Brain microvascular endothelial cell (primary cell): ENCODE data around the gene TRIML1.

Experiments used
- DNase-seq: peaks from one replicate; pipeline ENCODE4 v3.0.0-alpha.2; 2020
- H3K27ac ChIP-seq: fragments of 250-450 bp; sonication (Bioruptor Pico); 2 replicates; pipeline ENCODE4 v1.5.1; 2020; ENCODE audit warnings: mild to moderate bottlenecking, moderate library complexity
- H3K27me3 ChIP-seq: fragments of 250-450 bp; sonication (Bioruptor Pico); replicated peaks from 2 replicates; pipeline ENCODE4 v1.5.1; 2020; ENCODE audit warnings: mild to moderate bottlenecking
- H3K36me3 ChIP-seq: fragments of 250-450 bp; sonication (Bioruptor Pico); replicated peaks from 2 replicates; pipeline ENCODE4 v1.5.1; 2020; ENCODE audit warnings: mild to moderate bottlenecking
- H3K4me3 ChIP-seq: 2 replicates; pipeline ENCODE4 v1.5.1; 2011; ENCODE audit warnings: low read depth, mild to moderate bottlenecking, control low read depth, low read length, moderate library complexity
- in situ Hi-C: cut with HindIII; loops from 2 replicates; pipeline ENCODE4 v1.10.0; 2017; ENCODE audit warnings: low sequenced_read_pairs, low pct_ligation_motif_present
- TF ChIP-seq, protein P1 (sequence below): IDR thresholded peaks from 2 replicates; pipeline ENCODE4 v1.5.1; 2011; ENCODE audit warnings: low read depth, mild to moderate bottlenecking, moderate library complexity, low read length, control low read depth, inconsistent platforms; ENCODE audit errors: missing control alignments

Gene TRIML1

DNA sequence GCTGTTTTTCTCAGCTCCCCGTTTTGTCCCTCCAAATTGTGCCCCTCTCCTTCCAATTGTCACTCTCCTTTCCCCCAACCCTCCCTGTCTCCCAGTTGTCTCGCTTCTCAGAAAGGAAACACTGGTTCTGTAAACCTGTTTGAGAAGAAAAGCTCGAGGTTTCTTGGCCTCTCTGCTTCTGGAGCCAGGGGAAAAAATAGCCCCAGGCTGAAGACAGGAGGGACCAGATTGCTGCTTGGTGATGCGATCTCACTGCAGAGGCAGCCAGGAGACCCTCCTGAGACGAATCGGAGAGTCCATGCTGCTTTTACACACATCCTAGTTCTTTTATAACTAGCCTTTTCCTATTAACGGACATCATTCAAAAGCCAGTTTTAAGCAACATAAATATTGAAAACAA, 21.2 kb downstream of the TRIML1 start:
- TF ChIP-seq, protein P1, sequence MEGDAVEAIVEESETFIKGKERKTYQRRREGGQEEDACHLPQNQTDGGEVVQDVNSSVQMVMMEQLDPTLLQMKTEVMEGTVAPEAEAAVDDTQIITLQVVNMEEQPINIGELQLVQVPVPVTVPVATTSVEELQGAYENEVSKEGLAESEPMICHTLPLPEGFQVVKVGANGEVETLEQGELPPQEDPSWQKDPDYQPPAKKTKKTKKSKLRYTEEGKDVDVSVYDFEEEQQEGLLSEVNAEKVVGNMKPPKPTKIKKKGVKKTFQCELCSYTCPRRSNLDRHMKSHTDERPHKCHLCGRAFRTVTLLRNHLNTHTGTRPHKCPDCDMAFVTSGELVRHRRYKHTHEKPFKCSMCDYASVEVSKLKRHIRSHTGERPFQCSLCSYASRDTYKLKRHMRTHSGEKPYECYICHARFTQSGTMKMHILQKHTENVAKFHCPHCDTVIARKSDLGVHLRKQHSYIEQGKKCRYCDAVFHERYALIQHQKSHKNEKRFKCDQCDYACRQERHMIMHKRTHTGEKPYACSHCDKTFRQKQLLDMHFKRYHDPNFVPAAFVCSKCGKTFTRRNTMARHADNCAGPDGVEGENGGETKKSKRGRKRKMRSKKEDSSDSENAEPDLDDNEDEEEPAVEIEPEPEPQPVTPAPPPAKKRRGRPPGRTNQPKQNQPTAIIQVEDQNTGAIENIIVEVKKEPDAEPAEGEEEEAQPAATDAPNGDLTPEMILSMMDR: no peak
- no peak overlapping the region for H3K4me3 ChIP-seq
- H3K27me3 ChIP-seq: no peaks in the 10 kb centered on the region
- H3K36me3 ChIP-seq: no peaks in the 10 kb centered on the region
- in situ Hi-C loops: no loop called here
- no peak for DNase-seq
- H3K27ac ChIP-seq: no peak overlapping the region

DNA sequence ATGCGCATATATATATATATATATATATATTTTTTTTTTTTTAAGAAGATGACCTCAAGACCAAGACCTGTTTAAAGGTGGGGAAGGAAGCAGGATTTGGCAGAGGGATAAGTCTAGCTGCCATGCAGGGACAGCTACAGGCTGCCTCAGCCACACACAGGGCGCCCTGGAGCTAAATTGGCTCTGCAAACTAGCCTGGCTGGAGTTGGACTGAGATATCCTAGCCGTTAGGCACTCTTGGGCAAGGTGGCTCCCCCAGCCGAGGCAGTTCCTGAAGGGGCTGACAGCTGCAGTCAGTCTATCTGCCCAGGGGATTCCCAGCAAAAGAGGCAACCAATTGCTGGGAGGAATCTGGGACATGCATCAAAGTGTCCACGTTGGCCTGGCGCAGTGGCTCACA, 21.9 kb downstream of the TRIML1 start:
- in situ Hi-C loops: no loop called here
- no peak for DNase-seq

DNA sequence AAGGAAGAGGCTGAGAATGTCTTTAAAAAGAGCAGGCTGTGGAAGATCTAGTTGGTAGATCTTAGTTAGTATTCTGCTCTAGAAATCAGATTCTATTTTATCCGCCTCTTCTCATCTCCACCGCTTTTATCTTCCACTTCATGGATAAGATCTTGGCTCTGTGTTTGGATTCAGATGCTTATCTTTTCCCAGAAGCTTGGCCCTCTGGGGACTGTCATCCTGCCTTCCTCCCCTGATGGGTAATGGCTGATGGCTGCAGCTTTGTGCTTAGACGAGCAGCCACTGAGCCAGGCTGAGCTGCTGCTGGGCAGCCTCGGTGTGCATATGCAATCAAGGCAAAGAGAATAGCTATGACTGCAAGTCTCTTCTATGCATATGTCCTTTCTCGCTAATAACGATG, 23.5 kb downstream of the TRIML1 start:
- Histone ChIP-seq H3K27me3 (no peaks in the 10 kb centered on the region), H3K27ac (no peak overlapping the region), H3K36me3 (no peaks in the 10 kb centered on the region), H3K4me3 (no peak overlapping the region)
- in situ Hi-C loops: no loop called here
- TF ChIP-seq, protein P1: no peak
- no peak for DNase-seq

More for the DNA sequence above, 21.9 kb downstream of the TRIML1 start:
- TF ChIP-seq, protein P1: no peak
- Histone ChIP-seq H3K27ac (no peak overlapping the region), H3K4me3 (no peak overlapping the region), H3K36me3 (no peaks in the 10 kb centered on the region), H3K27me3 (no peaks in the 10 kb centered on the region)

DNA sequence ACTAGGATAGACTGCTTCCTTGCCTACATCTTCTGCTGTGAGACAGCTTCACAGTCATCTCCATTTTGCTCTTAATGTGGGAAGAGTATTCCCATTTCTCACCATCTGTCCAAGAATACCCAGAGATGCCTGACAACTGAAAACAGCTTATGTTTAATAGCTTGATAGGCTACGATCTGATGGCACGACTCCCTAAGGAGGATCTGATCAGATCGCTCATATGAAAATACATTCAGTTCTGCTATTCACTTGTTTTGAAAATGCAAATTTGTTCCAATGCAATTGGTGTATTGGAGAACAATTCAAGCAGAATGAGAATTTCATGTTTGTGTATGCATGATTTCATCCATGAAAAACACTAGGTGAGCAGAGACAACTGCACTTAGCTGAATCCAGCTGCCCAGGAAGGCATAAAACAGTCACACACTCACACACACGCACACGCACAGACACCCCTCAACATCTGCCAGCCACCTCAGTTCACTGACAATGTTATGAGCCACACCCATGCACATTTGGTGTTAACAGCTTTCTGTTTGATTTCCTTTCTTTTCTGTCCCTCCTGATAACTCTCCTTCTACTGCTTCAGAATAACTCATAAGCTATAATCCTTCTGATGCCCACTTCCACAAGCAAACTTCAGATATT, 29.6 kb downstream of the TRIML1 start:
- no peak overlapping the region for H3K27ac ChIP-seq
- no peaks in the 10 kb centered on the region for H3K36me3 ChIP-seq
- DNase-seq: no peak
- TF ChIP-seq, protein P1: no peak
- in situ Hi-C loops: no loop called here
- H3K4me3 ChIP-seq: no peak overlapping the region
- H3K27me3 ChIP-seq: no peaks in the 10 kb centered on the region

DNA sequence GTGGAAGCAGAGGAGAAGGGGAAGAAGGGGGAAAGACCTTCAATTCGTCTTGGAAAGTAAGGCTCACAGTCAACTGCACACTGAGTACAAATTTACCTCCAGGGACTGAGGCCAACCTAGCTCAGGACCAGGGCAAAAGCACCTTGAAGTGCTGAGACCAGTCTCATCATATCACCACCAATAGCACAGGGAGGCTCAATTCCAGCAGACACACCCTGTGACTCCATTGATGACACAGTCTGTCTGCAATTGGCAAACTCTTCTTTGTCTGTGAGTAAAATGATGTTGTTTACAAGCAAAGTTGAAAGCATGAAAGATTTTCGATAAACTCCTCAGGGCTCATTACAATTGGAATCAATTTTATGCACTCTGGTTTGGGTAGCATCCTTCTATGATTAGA, 32.3 kb downstream of the TRIML1 start:
- Histone ChIP-seq H3K27ac (no peak overlapping the region), H3K36me3 (no peaks in the 10 kb centered on the region), H3K4me3 (no peak overlapping the region), H3K27me3 (no peaks in the 10 kb centered on the region)
- TF ChIP-seq, protein P1: no peak
- in situ Hi-C loops: no loop called here
- no peak for DNase-seq

DNA sequence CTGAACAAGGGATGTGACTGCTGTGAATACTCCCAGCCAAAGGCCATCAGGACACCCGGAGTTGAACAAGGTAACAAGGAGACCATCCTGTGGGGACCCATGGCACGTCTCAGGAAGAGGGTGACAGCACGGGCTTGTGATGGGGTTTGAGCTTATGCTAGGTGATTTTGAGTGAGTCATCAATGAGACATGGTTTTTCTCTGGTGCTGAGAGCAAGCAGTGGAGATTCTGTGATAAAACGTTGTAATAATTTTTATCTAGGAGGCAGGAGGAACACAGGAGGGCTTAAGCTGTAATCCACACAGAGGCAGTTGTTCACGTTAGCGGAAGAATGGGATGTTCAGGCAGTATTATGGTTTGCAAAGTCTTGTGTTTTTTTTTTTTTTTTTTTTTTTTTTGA, 36.0 kb downstream of the TRIML1 start:
- Histone ChIP-seq H3K27me3 (no peaks in the 10 kb centered on the region), H3K27ac (no peak overlapping the region), H3K36me3 (no peaks in the 10 kb centered on the region), H3K4me3 (no peak overlapping the region)
- in situ Hi-C loops: no loop called here
- TF ChIP-seq, protein P1: no peak
- DNase-seq: no peak
